Immature natural killer cell (primary cell): ENCODE measurements around the gene COBL. TPM values are rescaled to one million over a fixed set of nuclear protein-coding genes. Genes with fewer than 3 reads are reported as not detected.

Experiments used
- DNase-seq, 3 donors: peaks; one replicate each; pipeline ENCODE4 v3.0.0; 2022; ENCODE audit warnings: mixed read lengths in 1 of 3
- H3K27ac Mint-ChIP-seq, 6 donors: one replicate each; pipeline ENCODE4 v1.8.0; 2020; ENCODE audit warnings: mixed read lengths in 6 of 6, mild to moderate bottlenecking in 5 of 6, inconsistent platforms in 4 of 6, moderate library complexity in 3 of 6
- H3K27me3 Mint-ChIP-seq, 3 donors: one replicate each; pipeline ENCODE4 v1.8.0; 2020 to 2021; ENCODE audit warnings: low read depth in 3 of 3, mild to moderate bottlenecking in 3 of 3, mixed read lengths in 3 of 3, moderate library complexity in 3 of 3, inconsistent platforms in 1 of 3
- H3K36me3 Mint-ChIP-seq, 3 donors: one replicate each; pipeline ENCODE4 v1.8.0; 2020; ENCODE audit warnings: mixed read lengths in 3 of 3, inconsistent platforms in 2 of 3, mild to moderate bottlenecking in 2 of 3
- H3K4me1 Mint-ChIP-seq, 2 donors: one replicate each; pipeline ENCODE4 v1.8.0; 2020; ENCODE audit warnings: inconsistent platforms in 2 of 2, mild to moderate bottlenecking in 2 of 2, mixed read lengths in 2 of 2, moderate library complexity in 1 of 2
- H3K4me3 Mint-ChIP-seq, 5 donors: one replicate each; pipeline ENCODE4 v1.8.0; 2020; ENCODE audit warnings: mild to moderate bottlenecking in 5 of 5, mixed read lengths in 5 of 5, inconsistent platforms in 3 of 5, moderate library complexity in 3 of 5
- H3K9me3 Mint-ChIP-seq, 6 donors: one replicate each; pipeline ENCODE4 v1.8.0; 2020; ENCODE audit warnings: mild to moderate bottlenecking in 6 of 6, mixed read lengths in 6 of 6, inconsistent platforms in 4 of 6, moderate library complexity in 3 of 6
- polyA plus RNA-seq, 3 donors: library from polyadenylated mRNA; unstranded; fragments of 300-500 nt; fragmentation: Illumina TruSeq; gene quantifications; one replicate each; pipeline ENCODE4 v1.2.3, GENCODE V29; 2021

COBL gene
- polyA plus RNA-seq, 3 donors from 2014 or later: not detected

- DNase-seq: no peak
- Mint-ChIP-seq H3K27ac (no peak overlapping the region), H3K9me3 (no peaks in the 10 kb centered on the region), H3K4me1 (no peaks in the 10 kb centered on the region), H3K27me3 (peaks cover 0 to 4% (median 3%) of the 10 kb centered on the region in 3 donors), H3K36me3 (no peaks in the 10 kb centered on the region), H3K4me3 (no peak overlapping the region)
Observed at GRCh38 chr7:51269321-51269720, 47.3 kb downstream of the COBL start.

DNA sequence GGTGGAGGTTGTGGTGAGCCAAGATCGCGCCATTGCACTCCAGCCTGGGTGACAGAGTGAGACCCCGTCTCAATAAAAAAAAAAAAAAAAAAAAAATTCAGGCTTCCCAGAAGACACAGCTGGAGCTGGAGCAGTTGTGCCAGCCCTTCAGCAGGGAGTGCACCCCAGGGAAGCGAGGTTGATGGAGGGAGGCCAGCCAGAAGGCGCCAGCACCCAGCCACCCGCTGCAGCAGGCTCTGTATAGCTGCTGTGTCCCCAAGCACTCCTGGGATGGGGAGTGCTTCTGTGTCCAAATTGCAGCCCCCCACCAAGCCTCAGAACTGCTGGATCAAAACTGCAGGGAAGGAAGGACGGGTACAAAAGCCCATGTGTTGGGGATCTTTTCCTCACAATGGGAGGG, 47.8 kb downstream of the COBL start:
- no peak for DNase-seq
- Mint-ChIP-seq H3K4me3 (no peak overlapping the region), H3K27me3 (peaks cover 0 to 3% (median 2%) of the 10 kb centered on the region in 3 donors), H3K27ac (no peak overlapping the region), H3K4me1 (no peaks in the 10 kb centered on the region), H3K9me3 (no peaks in the 10 kb centered on the region), H3K36me3 (no peaks in the 10 kb centered on the region)

DNA sequence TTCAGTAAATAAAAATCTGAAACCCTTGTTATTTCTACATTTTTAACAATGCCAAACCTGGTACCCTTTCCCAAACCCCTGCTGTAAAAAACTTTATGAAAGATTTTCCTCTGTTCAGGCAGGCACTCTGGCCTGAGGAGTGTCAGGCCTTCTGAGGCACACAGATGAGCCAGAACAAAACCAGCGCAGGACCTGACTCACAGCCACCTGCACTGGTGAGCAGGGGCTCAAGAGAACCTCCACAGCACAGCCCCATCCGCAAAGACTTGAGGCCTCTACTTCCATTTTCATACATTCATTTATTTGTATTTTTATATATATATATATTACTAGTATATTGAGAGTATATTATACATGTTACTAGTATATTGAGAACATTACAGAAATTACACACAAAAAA, 49.4 kb downstream of the COBL start:
- no peak overlapping the region for H3K27ac Mint-ChIP-seq
- no peak overlapping the region for H3K4me3 Mint-ChIP-seq
- no peaks in the 10 kb centered on the region for H3K9me3 Mint-ChIP-seq
- no peaks in the 10 kb centered on the region for H3K36me3 Mint-ChIP-seq
- no peak for DNase-seq
- H3K4me1 Mint-ChIP-seq: no peaks in the 10 kb centered on the region
- peaks cover 0 to 6% (median 0%) of the 10 kb centered on the region in 3 donors for H3K27me3 Mint-ChIP-seq

DNA sequence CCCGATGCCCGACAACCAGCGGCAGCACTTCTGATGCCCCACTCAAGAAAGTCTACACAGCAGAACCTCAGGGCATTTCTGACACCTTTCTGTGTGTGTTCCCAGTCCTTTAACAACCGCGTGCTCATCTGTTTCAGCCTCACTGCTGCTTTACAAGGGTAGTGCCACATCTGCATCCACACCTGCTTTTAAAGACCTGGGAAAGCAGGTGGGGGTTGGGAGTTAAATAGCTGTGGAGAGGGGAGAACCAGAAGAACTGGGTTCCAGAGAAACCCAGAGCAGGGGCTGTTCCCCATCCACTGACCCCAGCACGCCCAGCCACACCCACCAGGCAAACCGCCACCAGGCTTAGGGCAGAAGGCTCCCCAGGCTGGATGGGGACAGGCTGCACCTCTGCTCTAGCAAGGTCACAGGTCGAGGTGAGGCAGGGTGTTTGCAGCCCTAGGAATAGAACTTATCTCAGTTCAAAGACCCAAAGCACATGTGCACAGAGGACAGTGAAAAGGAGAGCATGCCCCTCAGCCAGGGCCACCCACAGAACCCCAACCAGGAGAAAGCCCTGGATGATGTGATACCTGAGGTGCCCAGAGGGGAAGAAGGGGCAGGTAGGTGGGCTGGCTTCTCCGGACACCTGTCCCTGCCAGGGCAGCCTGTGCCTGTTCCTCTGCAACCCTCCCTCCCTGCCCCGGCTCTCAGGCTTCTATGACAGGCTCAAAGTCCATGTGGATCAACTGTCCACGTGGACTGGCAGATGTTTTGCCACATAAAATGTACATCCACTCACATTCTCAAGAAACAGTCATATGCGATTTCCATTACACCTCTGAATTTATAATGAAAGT, 51.3 kb downstream of the COBL start:
- peaks cover 0 to 8% (median 0%) of the 10 kb centered on the region in 3 donors for H3K27me3 Mint-ChIP-seq
- no peaks in the 10 kb centered on the region for H3K9me3 Mint-ChIP-seq
- no peak overlapping the region for H3K4me3 Mint-ChIP-seq
- H3K36me3 Mint-ChIP-seq: no peaks in the 10 kb centered on the region
- peaks cover 0 to 2% of the 10 kb centered on the region in 2 donors for H3K4me1 Mint-ChIP-seq
- no peak for DNase-seq
- H3K27ac Mint-ChIP-seq: no peak overlapping the region

GRCh38 chr7:51263631-51264484, 52.8 kb downstream of the COBL start:
- Mint-ChIP-seq H3K9me3 (no peaks in the 10 kb centered on the region), H3K27me3 (peaks cover 0 to 8% (median 0%) of the 10 kb centered on the region in 3 donors), H3K27ac (no peak overlapping the region), H3K36me3 (no peaks in the 10 kb centered on the region), H3K4me1 (peaks cover 0 to 2% of the 10 kb centered on the region in 2 donors), H3K4me3 (no peak overlapping the region)
- no peak for DNase-seq

- no peak overlapping the region for H3K4me3 Mint-ChIP-seq
- no peaks in the 10 kb centered on the region for H3K9me3 Mint-ChIP-seq
- H3K36me3 Mint-ChIP-seq: no peaks in the 10 kb centered on the region
- no peak overlapping the region for H3K27ac Mint-ChIP-seq
- no peak for DNase-seq
- peaks cover 0 to 7% (median 0%) of the 10 kb centered on the region in 3 donors for H3K27me3 Mint-ChIP-seq
- H3K4me1 Mint-ChIP-seq: peaks cover 0 to 2% of the 10 kb centered on the region in 2 donors
Observed at GRCh38 chr7:51262796-51263531, 53.6 kb downstream of the COBL start.

- H3K27me3 Mint-ChIP-seq: peaks cover 0 to 5% (median 0%) of the 10 kb centered on the region in 3 donors
Observed at GRCh38 chr7:51261950-51262795, 54.4 kb downstream of the COBL start.

DNA sequence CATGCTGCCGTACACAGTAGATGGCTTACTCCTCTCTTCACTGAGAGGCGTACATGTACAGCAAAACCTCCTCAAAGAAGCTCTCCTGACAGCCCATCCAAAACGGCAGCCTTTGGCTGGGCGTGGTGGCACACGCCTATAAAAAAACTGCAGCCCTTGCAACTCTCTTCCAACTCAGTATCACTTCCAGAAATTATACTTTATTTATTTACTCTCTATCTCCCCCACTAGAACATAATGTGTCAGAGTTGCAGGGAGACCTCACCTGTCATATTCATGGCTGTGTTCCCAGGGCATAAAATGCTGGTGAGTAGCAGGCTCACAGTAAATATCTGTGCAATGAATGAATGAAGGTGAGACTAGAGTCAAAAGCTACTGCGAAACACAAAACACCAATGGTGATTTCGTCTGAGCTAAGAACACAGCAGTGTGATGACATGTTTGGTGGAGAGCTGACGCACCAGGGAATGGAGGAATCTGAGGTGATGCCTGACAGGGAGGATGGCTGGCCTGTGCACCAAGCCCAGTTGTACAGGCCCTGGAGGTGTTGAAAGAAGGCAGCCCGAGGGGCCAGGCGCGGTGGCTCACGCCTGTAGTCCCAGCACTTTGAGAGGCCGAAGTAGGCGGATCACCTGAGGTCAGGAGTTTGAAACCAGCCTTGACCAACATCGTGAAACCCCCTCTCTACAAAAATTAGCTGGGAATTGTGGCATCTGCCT, 55.3 kb downstream of the COBL start:
- no peak for DNase-seq
- Mint-ChIP-seq H3K9me3 (no peaks in the 10 kb centered on the region), H3K36me3 (no peaks in the 10 kb centered on the region), H3K27ac (no peak overlapping the region), H3K27me3 (peaks cover 0 to 5% (median 0%) of the 10 kb centered on the region in 3 donors), H3K4me1 (peaks cover 0 to 2% of the 10 kb centered on the region in 2 donors), H3K4me3 (no peak overlapping the region)

More at GRCh38 chr7:51261950-51262795, 54.4 kb downstream of the COBL start:
- no peak overlapping the region for H3K4me3 Mint-ChIP-seq
- DNase-seq: no peak
- no peaks in the 10 kb centered on the region for H3K9me3 Mint-ChIP-seq
- peaks cover 0 to 2% of the 10 kb centered on the region in 2 donors for H3K4me1 Mint-ChIP-seq
- peak overlapping the region in 1 of 6 donors; percentile 59 for H3K27ac Mint-ChIP-seq
- no peaks in the 10 kb centered on the region for H3K36me3 Mint-ChIP-seq

- Mint-ChIP-seq H3K9me3 (no peaks in the 10 kb centered on the region), H3K4me1 (peaks cover 0 to 2% of the 10 kb centered on the region in 2 donors), H3K4me3 (no peak overlapping the region), H3K36me3 (no peaks in the 10 kb centered on the region), H3K27me3 (peaks cover 0 to 5% (median 0%) of the 10 kb centered on the region in 3 donors), H3K27ac (no peak overlapping the region)
- no peak for DNase-seq
Observed at GRCh38 chr7:51260516-51260915, 56.1 kb downstream of the COBL start.

DNA sequence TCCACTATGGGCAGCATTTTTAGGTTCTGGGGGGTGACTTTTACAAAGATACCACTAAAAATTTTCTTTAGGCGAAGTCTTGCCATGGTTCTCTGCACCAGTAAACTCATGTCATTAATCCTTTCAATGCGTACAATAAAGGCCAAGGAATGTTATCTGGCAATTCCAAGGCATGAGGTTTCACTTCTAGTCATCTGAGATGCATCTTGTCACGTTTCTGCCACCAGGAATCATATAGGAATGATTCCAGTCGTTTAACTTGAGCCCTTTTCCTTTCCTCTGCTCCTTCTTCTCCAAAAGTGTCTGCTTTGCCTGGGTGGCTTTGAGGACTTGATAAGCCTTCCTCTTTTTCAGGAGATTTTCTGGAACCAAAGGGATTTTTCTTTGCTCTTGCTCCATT, 56.8 kb downstream of the COBL start:
- no peak overlapping the region for H3K27ac Mint-ChIP-seq
- H3K27me3 Mint-ChIP-seq: peaks cover 0 to 5% (median 0%) of the 10 kb centered on the region in 3 donors
- no peaks in the 10 kb centered on the region for H3K9me3 Mint-ChIP-seq
- H3K36me3 Mint-ChIP-seq: no peaks in the 10 kb centered on the region
- no peak for DNase-seq
- H3K4me3 Mint-ChIP-seq: no peak overlapping the region
- H3K4me1 Mint-ChIP-seq: peaks cover 0 to 2% of the 10 kb centered on the region in 2 donors

DNA sequence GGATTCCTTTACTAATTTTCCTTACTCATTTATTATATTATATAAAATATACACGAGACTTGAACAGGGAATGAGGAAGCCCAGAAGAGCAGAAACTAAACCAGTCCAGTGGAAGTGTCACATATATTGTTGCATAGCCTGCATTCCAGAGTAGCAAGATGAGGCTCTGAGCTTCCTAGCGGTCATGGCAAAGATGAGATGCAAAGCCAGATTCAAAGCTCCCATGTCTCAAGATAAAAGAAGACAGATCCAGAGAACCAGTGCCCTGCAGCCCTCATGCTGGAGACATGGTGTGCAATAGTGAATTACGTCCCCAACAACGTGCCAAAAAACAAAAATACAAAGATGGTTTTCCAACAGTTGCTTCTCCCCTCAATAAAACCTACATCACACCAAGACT, 59.7 kb downstream of the COBL start:
- peaks cover 0 to 2% (median 2%) of the 10 kb centered on the region in 3 donors for H3K27me3 Mint-ChIP-seq
- H3K4me3 Mint-ChIP-seq: no peak overlapping the region

DNA sequence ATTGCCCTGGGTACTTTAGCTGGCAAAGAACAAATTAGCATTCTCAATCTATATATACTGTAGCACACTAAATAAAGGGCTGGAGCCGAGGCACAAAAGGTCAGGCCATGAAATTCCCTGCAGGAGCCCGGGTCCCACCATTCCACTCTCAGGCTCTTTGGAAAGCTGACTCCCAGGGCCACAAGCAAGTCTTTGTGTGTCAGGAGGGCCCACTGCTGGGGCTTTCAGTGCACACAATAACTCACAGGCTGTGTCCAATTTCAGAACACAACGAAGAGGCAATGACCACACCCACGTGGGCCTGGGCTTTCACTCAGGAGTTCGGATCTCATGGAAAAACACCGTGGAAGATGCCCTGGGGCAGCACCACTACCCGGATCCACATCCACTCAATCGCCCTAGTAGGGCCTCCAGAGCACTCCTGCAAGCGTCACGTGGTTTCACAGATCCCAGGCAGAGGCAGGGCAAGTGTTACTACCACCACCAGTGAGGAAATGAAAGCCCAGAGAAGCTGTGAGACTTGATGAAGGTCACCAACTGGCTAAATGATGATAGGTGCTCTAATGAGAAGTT, 60.3 kb downstream of the COBL start:
- Mint-ChIP-seq H3K36me3 (no peaks in the 10 kb centered on the region), H3K9me3 (peaks cover 0 to 2% (median 0%) of the 10 kb centered on the region in 6 donors), H3K27me3 (peaks cover 0 to 2% (median 2%) of the 10 kb centered on the region in 3 donors), H3K27ac (no peak overlapping the region), H3K4me3 (no peak overlapping the region), H3K4me1 (no peaks in the 10 kb centered on the region)
- DNase-seq: no peak

More for the DNA sequence above, 59.7 kb downstream of the COBL start:
- DNase-seq: no peak
- H3K9me3 Mint-ChIP-seq: peaks cover 0 to 2% (median 0%) of the 10 kb centered on the region in 6 donors
- no peak overlapping the region for H3K27ac Mint-ChIP-seq
- H3K36me3 Mint-ChIP-seq: no peaks in the 10 kb centered on the region
- no peaks in the 10 kb centered on the region for H3K4me1 Mint-ChIP-seq
